Nephron (organoid): ENCODE results near the gene ONECUT2.
A peak's percentile ranks its signal among the peaks of the same experiment; 100 is the strongest.

Experiments used
- H3K27ac Mint-ChIP-seq, 3 experiments: 2 replicates each; pipeline ENCODE4 v1.8.0; 2020; ENCODE audit warnings: mixed read lengths in 3 of 3, mild to moderate bottlenecking in 2 of 3, moderate library complexity in 1 of 3
- H3K27me3 Mint-ChIP-seq: 2 replicates; pipeline ENCODE4 v1.8.0; 2021; ENCODE audit warnings: low read depth, mild to moderate bottlenecking, moderate library complexity, mixed read lengths
- H3K36me3 Mint-ChIP-seq: 2 replicates; pipeline ENCODE4 v1.8.0; 2020; ENCODE audit warnings: low read depth, mixed read lengths
- H3K4me1 Mint-ChIP-seq: 2 replicates; pipeline ENCODE4 v1.8.0; 2020; ENCODE audit warnings: mixed read lengths
- H3K4me3 Mint-ChIP-seq, 3 experiments: 2 replicates each; pipeline ENCODE4 v1.8.0; 2020; ENCODE audit warnings: mild to moderate bottlenecking in 3 of 3, mixed read lengths in 3 of 3, moderate library complexity in 2 of 3
- H3K9me3 Mint-ChIP-seq: 2 replicates; pipeline ENCODE4 v1.8.0; 2020; ENCODE audit warnings: mixed read lengths
- CTCF ChIP-seq, 3 experiments: fragments of 200-600 bp; sonication (generic); IDR thresholded peaks; one replicate each; pipeline ENCODE4 v1.5.0; 2021; ENCODE audit warnings: antibody characterized with exemption in 3 of 3; ENCODE audit not compliant: unreplicated experiment in 3 of 3

Gene ONECUT2

GRCh38 chr18:57433482-57433881 lies 1.7 kb upstream of the ONECUT2 start:
- Mint-ChIP-seq H3K27me3 (peaks cover 99% of the 10 kb centered on the region), H3K4me3 (peak overlapping the region; percentile 62 to 86 (median 84)), H3K36me3 (no peaks in the 10 kb centered on the region), H3K9me3 (peaks cover 2% of the 10 kb centered on the region), H3K27ac (no peak overlapping the region), H3K4me1 (peaks cover 37% of the 10 kb centered on the region)
- no peak for TF ChIP-seq CTCF (IDR thresholded peaks at IDR 0.05; ENCODE audit: unreplicated experiment in 3 of 3)

GRCh38 chr18:57433934-57434535 lies 1.1 kb upstream of the ONECUT2 start:
- Mint-ChIP-seq H3K4me1 (peaks cover 40% of the 10 kb centered on the region), H3K27me3 (peaks cover 99% of the 10 kb centered on the region), H3K36me3 (no peaks in the 10 kb centered on the region), H3K4me3 (peak overlapping the region; percentile 84 to 88 (median 86)), H3K27ac (no peak overlapping the region), H3K9me3 (peaks cover under 1% of the 10 kb centered on the region)
- TF ChIP-seq CTCF (IDR thresholded peaks at IDR 0.05; ENCODE audit: unreplicated experiment in 3 of 3), result no peak

- Mint-ChIP-seq H3K36me3 (no peaks in the 10 kb centered on the region), H3K27me3 (peaks cover 99% of the 10 kb centered on the region), H3K9me3 (no peaks in the 10 kb centered on the region), H3K27ac (no peak overlapping the region), H3K4me3 (peak overlapping the region; percentile 83 to 86 (median 85)), H3K4me1 (peaks cover 38% of the 10 kb centered on the region)
- no peak for TF ChIP-seq CTCF (IDR thresholded peaks at IDR 0.05; ENCODE audit: unreplicated experiment in 3 of 3)
Observed at GRCh38 chr18:57435846-57436190, 644 bp downstream of the ONECUT2 start.

DNA sequence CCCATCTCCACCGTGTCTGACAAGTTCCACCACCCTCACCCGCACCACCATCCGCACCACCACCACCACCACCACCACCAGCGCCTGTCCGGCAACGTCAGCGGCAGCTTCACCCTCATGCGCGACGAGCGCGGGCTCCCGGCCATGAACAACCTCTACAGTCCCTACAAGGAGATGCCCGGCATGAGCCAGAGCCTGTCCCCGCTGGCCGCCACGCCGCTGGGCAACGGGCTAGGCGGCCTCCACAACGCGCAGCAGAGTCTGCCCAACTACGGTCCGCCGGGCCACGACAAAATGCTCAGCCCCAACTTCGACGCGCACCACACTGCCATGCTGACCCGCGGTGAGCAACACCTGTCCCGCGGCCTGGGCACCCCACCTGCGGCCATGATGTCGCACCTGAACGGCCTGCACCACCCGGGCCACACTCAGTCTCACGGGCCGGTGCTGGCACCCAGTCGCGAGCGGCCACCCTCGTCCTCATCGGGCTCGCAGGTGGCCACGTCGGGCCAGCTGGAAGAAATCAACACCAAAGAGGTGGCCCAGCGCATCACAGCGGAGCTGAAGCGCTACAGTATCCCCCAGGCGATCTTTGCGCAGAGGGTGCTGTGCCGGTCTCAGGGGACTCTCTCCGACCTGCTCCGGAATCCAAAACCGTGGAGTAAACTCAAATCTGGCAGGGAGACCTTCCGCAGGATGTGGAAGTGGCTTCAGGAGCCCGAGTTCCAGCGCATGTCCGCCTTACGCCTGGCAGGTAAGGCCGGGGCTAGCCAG lies 1.2 kb downstream of the ONECUT2 start:
- Mint-ChIP-seq H3K36me3 (no peaks in the 10 kb centered on the region), H3K27ac (no peak overlapping the region)

DNA sequence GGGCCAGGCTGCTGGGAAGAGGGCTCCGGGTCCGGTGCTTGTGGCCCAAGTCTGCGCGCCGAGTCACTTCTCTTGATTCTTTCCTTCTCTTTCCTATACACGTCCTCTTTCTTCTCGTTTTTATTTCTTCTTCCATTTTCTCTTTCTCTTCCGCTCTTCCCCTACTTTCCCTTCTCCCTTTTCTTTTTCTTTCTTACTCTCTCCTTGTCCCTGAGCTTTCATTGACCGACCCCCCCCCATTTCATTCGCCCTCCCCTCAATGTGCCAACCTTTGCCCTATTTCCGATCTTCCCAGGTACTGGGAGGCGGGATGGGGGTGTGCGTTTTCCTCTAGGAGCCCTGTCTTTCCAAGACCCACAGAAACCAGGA lies 1.8 kb downstream of the ONECUT2 start:
- peaks cover 42% of the 10 kb centered on the region for H3K4me1 Mint-ChIP-seq
- peaks cover 99% of the 10 kb centered on the region for H3K27me3 Mint-ChIP-seq
- peak overlapping the region; percentile 83 to 86 (median 85) for H3K4me3 Mint-ChIP-seq
- no peak for TF ChIP-seq CTCF (IDR thresholded peaks at IDR 0.05; ENCODE audit: unreplicated experiment in 3 of 3)
- no peaks in the 10 kb centered on the region for H3K36me3 Mint-ChIP-seq
- no peak overlapping the region for H3K27ac Mint-ChIP-seq
- H3K9me3 Mint-ChIP-seq, result no peaks in the 10 kb centered on the region

More for the DNA sequence above, 1.2 kb downstream of the ONECUT2 start:
- Mint-ChIP-seq H3K4me3 (peak overlapping the region; percentile 83 to 86 (median 85)), H3K9me3 (no peaks in the 10 kb centered on the region), H3K4me1 (peaks cover 38% of the 10 kb centered on the region), H3K27me3 (peaks cover 99% of the 10 kb centered on the region)
- no peak for TF ChIP-seq CTCF (IDR thresholded peaks at IDR 0.05; ENCODE audit: unreplicated experiment in 3 of 3)

DNA sequence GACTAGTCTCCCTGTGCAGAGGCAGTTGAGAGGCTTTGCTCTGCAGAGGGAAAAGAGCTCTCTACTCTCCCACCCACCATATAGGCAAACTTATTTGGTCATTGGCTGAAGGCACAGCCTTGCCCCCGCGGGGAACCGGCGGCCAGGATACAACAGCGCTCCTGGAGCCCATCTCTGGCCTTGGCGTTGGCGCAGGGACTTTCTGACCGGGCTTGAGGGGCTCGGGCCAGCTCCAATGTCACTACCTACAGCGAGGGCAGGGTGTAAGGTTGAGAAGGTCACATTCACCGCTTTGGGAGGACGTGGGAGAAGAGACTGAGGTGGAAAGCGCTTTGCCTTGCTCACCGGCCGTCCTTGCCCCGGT lies 2.2 kb downstream of the ONECUT2 start:
- no peaks in the 10 kb centered on the region for H3K9me3 Mint-ChIP-seq
- H3K27me3 Mint-ChIP-seq, result peaks cover 99% of the 10 kb centered on the region
- no peaks in the 10 kb centered on the region for H3K36me3 Mint-ChIP-seq
- H3K4me3 Mint-ChIP-seq, result peak overlapping the region; percentile 83 to 86 (median 85)
- TF ChIP-seq CTCF (IDR thresholded peaks at IDR 0.05; ENCODE audit: unreplicated experiment in 3 of 3), result no peak
- H3K27ac Mint-ChIP-seq, result no peak overlapping the region
- H3K4me1 Mint-ChIP-seq, result peaks cover 42% of the 10 kb centered on the region
